Right renal pelvis (tissue), 4 donors: ENCODE data around the gene FXYD7. TPM values are rescaled to one million over a fixed set of nuclear protein-coding genes. Genes with fewer than 3 reads are reported as not detected.
"Not testable (repeated sequence)": the region's sequence is repeated elsewhere in the genome, so short reads cannot be mapped to it uniquely, and the experiment has no call there.

Experiments used
- DNase-seq, 4 donors: peaks; one replicate each; pipeline ENCODE4 v3.0.0-alpha.2; 2013; ENCODE audit warnings: low read depth in 4 of 4, low spot score in 3 of 4, missing footprints in 1 of 4
- polyA plus RNA-seq, 4 donors: library from polyadenylated mRNA; unstranded; fragments of 120-200 nt; gene quantifications; one replicate each; pipeline ENCODE4 v1.2.1, GENCODE V29; 2013; ENCODE audit not compliant: insufficient read length in 4 of 4

The FXYD7 gene, protein sequence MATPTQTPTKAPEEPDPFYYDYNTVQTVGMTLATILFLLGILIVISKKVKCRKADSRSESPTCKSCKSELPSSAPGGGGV
- 1 to 10 TPM in 3 of 4 donors, under 1 TPM in 1; 0.61 to 1.5 (median 1.2) TPM for polyA plus RNA-seq

DNA sequence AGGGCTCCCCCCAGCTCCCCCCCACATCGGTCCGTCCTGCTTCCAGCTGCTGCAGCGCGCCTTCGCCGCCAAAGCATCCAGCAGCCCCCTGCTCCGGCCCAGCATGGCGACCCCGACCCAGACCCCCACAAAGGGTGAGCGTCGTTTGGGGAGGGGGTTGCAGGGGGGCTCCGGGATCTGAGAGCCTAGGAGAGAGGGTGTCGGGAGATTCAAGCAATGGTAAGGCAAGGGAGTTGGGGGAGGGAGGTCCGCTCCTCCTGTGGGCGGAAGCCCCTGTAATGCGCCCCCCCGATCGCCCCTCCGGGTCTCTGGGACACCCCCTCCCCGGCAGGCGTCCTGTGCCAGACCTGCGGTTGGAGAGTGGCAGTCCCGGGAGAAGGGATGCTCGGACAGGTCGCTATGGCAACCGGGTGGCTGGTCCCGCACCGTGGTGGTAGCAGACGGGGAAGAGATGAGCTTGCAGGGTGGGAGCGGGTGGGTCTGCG lies at the start of gene FXYD7:
TSS of gene FXYD7 (plus strand) at position 25 of the 485 bp plus-strand sequence. CDS start at position 104, 79 bp downstream.
- no peak for DNase-seq

DNA sequence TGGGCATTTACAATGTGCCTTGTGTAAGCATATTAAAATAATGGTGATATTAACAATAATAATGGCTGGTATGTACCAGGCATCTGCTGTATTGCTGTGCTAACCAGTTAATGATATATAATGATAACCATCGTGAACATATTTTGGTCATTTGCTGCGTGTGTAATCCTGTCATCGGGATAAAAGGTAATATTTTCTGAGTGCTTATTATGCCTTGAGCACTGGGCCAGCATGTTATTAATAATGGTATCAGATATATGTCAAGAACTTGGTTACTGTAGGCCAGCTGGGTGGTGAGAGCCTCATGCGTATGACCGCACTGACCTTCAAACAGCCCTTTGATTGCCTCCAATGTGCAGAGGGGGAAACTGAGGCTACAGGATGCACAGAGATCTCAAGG lies 49.6 kb upstream of the FXYD7 start:
- DNase-seq: no peak

DNA sequence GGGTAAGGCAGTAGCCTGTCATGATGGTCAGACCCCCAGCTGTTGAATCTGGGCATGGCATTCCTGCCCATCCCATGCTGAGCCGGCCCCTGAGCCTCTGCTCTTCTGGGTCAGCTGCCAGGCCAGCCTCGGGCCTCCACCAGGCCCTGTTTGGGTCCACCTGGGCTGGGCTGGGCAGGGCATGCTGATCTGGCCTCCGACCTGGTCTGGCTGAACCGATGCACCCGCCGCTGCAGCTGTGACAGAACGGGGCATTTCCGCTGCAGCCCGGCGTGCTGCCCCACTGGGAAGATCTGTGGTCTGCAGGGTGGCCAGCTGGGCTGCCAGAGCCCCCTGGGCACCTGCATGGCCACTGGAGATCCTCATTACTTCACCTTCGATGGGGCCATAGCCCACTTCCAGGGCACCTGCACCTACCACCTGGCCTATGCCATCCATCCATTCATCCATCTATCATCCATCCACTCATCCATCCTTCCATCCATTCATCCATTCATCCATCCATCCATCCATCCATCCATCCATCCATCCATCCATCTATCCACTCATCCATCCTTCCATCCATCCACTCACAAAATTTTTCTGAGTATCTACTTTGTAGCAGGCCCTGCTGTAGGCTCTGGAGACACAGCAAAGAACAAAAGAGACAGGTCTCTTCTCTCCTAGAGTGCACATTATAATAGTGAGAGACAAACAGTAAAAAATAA lies 49.0 kb upstream of the FXYD7 start:
- no peak for DNase-seq

DNA sequence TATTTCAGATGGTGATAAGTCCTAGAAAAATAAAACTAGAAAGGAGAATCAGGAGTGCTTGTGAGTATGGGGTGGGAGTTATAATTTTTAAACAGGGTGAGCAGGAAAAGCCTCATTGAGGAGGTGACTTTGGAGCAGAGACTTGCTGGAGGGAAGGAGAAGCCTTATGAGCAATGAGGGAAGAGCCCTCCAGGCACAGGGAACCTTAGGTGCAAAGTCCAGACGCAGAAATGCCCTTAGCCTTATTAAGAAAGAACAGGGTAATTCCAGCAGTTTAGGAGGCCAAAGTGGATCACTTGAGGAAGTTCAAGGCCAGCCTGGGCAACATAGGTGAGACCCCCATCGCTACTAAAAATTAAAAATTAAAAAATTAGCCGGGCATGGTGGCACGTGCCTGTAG lies 48.4 kb upstream of the FXYD7 start:
- no peak for DNase-seq

DNA sequence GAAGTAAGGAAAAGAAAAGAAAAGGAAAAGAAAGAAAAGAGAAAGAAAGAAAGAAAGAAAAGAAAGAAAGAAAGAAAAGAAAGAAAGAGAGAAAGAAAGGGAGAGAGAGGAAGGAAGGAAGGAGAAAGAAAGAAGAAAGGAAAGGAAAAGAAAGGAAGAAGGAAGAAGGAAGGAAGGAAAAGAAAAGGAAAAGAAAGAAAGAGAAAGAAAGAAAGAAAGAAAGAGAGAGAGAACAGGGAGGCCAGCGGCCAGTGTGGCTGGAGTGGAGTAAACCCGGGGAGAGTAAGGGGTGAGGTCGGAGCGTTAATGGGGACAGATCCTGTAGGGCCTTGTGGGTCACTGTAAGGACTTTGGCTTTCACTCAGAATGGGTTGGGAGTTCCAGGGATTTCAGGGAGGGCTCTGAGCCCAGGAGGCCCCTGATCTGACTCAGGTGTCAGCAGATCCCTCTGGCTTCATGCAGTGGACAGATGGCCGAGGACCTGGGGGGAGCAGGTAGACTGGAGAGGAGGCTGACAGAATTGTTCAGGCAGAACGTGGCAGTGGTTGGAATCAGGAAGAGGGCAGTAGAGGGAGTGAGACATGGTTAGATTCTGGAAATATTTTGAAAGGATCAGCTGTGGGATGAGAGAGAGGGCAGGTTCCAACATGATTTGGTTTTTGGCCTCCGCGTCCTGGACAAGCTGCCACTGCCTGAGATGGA lies 47.2 kb upstream of the FXYD7 start:
- DNase-seq: no peak

DNA sequence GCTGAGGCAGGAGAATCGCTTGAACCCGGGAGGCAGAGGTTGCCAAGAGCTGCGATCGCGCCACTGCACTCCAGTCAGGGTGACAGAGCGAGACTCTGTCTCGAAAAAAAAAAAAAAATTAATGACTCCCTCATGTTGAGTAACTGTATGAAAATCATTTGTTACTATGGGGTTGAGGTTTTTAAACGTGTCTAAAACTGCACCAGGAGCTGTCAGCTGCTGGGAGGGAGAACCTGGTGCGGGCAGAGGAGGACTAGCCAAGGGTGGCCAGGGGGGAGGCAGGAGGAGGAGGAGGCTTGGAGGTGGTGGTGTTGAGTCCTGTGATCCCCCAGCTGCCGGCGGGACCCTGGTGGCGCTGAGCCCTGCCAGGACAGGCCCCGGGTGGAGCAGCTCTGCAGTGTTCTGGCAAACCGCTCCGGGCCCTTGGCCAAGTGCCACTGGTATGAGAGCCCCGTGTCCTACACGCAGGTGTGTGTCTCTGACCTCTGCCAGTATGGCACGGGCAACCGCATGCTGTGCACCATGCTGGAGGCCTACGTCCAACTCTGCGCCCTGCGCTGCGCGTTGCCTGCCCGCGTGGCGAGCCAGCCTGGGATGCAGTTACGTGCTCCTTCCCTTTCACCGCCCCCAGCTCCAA lies 44.5 kb upstream of the FXYD7 start:
- DNase-seq: no peak

DNA sequence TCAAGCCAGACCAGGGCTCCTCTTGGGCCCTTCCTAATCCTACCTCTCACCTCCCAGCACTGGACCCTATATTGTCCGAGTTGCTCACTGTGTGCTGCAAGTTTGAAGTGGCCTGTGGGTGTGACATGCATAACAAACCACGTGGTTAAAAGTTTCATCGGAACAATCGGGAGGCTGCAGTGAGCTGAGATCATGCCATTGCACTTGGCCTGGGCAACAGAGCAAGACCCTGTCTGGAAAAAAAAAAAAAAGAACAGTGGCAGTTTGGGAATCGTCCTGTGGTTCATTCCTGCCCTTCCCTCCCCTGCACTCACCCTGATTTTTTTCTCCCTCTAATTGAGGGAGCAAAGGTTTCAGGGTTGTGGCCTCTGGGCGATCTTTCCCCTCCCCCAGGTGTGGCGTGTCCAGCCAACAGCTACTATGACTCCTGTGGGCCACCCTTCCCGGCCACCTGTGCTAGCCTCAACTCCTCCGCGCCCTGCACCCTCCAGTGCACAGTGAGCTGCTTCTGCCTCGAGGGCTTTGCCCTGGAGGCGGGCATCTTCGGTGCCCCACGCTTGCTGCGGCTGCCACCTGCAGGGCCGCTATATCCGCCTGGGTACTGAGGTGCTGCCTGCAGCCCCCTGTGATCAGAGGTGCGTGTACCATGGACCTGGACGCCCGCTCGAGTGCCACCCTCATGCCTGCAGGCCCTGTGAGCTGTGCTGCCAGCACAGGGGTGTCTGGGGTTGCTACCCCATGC lies 43.7 kb upstream of the FXYD7 start:
- no peak for DNase-seq

DNA sequence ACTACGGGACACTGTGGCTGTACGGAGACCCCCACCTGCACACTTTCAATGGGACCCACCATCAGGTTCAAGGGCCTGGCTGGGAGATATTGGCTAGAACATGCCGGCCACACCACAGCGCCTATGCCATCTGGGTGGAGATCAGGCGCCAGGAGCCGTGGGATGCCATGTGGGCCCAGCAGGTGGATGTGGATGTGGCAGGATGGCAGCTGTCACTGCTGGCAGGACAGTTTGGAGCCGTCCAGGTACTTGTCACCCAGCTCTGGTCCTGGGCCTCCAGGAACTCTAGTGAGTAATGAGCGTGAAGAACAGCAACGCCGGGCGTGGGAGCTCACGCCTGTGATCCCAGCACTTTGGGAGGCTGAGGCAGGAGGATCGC lies 43.2 kb upstream of the FXYD7 start:
- no peak for DNase-seq

DNA sequence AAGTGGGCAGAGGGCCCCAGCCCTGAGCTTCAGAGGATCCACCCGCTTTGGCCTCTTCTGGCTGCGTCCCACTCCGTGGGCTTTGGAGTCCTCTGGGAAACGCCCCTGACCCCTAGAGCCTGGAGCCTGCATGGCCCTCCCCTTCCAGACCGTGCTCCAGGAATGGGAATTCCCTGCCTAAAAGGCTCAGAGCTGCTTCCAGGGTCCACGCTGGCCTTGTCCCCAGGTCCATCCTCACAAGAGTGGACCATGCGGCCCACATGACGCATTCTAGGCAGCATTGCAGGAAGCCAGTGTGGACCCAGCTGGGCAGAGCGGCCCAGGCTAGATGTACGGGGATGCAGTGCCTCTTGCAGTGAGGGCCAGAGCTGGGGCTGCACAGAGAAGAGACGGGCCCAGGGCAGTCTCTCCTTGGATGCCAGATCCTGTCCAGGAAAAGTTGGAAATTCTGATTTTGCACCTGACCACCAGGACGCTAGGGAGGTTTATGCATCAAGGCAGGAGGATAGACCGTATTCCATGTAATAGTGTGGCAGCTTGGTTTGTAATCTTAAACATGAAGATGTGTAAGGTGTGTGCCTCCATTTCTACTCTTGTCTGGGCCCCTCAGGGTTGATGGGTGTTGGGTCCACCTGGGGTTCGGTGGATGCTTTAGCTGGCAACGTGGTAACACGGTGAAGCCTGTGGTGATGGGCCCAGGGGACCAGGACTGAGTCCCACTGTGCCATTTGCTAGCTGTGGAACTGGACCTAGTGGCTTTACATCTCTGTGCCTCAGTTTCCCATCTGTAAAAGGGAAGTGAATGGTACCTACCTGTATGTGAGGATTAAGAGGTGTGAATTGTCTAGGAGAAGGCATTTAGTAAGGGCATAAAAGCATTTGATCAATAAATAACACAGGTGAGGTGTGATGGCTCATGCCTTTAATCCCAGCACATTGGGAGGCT lies 42.2 kb upstream of the FXYD7 start:
- no peak for DNase-seq

DNA sequence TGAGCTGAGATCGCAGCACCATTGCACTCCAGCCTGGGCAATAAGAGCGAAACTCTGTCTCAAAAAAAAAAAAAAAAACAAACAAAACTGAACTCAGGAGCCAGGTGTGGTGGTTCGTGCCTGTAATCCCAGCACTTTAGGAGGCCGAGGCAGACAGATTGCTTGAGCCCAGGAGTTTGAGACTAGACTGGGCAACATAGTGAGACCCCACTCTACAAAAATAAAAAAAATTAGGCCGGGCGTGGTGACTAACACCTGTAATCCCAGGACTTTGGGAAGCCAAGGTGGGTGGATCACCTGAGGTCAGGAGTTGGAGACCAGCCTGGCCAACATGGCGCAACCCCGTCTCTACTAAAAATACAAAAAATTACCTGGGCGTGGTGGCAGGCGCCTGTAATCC lies 41.1 kb upstream of the FXYD7 start:
- not testable (repeated sequence) for DNase-seq

DNA sequence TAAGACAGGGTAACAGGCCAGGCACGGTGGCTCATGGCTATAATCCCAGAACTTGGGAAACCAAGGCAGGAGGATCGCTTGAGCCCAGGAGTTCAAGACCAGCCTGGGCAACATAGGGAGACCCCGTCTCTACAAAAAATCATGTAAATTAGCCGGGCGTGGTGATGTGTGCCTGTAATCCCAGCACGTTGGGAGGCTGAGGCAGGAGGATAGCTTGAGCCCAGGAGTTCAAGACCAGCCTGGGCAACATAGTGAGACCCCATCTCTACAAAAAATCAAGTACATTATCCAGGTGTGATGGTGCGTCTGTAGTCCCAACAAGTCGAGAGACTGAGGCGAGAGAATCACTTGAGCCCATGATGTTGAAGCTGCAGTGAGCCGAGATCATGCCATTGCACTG lies 39.4 kb upstream of the FXYD7 start:
- DNase-seq: not testable (repeated sequence)

DNA sequence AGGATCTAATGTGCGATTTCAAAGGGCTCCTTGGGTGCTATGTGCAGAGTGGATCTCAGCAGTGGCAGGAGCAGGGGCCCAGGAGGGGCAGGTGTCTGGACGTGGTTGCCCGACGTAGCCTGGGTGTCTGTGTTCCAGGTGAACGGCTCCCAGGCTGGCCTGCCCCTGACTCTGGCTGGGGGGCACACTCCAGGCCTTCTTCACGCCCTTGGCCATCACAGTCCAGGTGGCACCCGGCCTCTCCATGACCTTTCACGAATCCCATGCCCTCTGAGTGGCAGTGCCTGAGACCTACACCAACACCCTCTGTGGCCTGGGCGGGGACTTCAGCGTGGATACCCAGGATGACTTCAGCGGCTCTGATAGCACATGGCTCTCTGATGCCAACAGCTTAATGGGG lies 38.7 kb upstream of the FXYD7 start:
- DNase-seq: no peak

DNA sequence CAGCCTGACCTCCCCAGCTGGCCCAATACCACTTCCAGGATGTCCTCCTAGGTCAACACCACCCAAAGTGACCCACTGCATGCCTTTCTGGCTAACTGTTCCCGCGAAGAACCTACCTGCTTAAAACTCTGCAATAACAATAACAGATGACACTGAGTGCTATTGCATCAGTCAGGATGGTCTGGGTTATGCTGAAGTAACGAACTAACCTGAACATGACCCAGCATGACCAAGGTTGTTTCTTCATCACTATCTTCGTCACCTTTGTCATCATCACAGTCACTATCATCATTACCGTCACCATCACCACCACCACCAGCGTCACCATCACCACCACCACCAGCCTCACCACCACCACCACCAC lies 38.0 kb upstream of the FXYD7 start:
- no peak for DNase-seq

DNA sequence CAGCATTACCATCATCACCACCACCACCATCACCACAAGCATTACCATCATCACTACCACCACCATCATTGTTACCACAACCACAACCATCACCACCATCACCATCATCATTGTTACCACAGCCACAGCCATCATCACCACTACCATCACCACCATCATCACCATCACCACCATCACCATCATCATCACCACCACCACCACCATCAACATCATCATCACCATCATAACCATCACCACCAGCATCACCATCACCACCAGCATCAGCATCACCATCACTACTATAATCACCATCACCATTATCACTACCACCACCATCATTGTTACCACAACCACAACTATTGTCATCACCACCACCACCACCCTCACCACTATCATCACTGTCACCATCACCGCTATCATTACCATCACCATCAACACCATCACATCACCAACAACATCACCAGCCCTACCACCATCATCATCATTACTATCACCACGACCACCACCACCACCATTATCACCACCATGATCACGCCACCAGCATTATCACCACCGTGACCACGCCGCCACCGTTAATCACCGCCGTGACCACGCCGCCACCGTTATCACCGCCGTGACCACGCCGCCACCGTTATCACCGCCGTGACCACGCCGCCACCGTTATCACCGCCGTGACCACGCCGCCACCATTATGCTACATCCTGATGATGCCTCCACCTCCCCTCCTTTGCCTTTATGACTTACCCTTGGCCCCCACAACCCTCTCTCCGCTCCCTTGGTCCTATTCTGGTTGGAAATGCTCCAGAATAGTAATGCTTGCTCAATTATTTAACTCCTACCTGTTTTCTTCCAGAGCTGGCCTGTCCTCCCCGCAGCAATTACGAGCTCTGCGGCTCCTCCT lies 37.4 kb upstream of the FXYD7 start:
- no peak for DNase-seq

DNA sequence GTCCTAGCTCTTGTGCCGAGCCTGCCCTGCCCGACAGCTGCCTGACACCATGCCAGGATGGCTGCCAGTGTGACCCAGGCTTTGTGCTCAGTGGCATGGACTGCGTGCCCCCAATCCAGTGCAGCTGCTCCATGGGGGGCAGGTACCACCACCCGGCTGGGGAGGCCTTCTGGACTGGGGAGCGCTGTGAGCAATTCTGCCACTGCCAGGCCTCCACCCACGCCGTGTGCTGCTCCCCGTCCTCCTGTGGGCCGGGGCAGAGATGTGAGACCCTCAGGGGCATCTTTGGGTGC lies 36.8 kb upstream of the FXYD7 start:
- DNase-seq: no peak

DNA sequence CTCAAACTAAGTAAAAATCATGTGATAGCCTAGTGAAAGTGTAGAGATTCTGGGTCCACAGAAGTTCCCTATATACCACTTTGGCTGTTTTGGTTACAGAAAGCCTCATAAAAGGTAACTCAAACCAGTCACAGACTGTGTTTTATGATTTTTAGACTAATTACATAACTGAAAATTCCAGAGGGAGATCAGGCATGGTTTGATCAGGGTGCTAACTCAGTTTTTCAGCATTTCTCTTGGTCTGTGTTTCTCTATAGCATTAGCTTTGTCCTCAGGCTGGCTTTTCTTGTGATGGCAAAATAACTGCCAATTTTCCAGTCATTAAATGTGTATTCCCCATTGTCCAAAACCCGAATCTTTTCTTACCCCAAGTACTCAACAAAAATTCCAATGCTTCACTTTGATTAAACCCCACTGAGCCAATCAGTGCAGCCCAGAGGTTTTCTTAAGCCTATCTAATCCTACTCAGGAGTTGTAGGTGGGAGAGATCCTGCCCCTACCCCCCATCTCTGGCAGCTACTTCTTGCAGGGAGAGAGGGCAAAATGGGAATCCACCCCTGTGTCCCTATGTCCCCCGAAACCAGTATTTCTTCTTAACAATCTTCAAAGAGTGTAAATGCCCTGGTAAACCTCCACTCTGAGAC lies 36.0 kb upstream of the FXYD7 start:
- DNase-seq: no peak

DNA sequence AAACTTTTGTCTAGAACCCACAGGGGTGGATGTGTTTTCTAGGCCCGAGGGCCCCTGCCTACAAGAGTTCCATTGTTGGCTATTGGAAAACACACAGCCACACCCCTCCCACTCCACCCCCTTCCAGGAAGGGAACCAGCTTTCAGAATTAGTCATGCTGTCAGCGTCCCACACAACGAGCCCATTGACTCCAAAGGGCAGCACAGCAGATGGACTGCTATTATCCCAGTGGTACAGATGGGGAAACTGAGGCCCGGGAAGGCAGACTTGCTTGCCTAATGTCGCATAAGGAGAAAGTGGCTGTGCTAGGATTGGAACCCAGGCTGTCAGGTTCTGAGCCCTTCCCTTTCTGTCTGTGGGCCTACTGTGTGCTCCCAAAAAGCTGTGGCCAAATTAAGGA lies 35.5 kb upstream of the FXYD7 start:
- no peak for DNase-seq

DNA sequence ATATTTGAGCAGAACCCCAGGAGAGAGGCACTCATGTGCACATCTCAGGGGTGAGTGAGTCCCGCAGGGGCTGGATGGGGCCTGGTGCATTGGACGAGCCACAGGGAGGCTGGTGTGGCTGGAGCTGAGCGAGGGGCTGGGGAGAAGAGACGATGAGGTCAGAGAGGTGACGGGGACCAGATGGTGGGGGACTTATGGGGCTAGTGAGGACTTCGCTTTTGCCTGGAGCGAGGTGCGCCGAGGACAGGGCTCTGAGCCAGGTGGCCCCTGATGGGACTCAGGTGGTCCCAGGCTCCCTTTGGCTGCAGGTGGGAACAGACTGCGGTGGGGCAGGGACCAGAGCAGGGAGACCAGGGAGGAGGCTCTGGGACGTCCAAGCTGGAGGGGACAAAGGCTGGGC lies 34.3 kb upstream of the FXYD7 start:
- no peak for DNase-seq
